Skeletal muscle cell (primary cell): ENCODE data around the gene EPHA2.
"Not testable (repeated sequence)": the region's sequence is repeated elsewhere in the genome, so short reads cannot be mapped to it uniquely, and the experiment has no call there.

Experiments used
- DNase-seq: peaks from one replicate; pipeline ENCODE4 v3.0.0-alpha.2; 2010; ENCODE audit warnings: low read depth
- H3K4me3 ChIP-seq: 2 replicates; pipeline ENCODE4 v1.5.1; 2011; ENCODE audit warnings: low read depth, mild to moderate bottlenecking, control low read depth, low read length, moderate library complexity

EPHA2 gene

GRCh38 chr1:16170283-16170673, 14.4 kb upstream of the EPHA2 start:
- H3K4me3 ChIP-seq: no peak overlapping the region
- DNase-seq: no peak

DNA sequence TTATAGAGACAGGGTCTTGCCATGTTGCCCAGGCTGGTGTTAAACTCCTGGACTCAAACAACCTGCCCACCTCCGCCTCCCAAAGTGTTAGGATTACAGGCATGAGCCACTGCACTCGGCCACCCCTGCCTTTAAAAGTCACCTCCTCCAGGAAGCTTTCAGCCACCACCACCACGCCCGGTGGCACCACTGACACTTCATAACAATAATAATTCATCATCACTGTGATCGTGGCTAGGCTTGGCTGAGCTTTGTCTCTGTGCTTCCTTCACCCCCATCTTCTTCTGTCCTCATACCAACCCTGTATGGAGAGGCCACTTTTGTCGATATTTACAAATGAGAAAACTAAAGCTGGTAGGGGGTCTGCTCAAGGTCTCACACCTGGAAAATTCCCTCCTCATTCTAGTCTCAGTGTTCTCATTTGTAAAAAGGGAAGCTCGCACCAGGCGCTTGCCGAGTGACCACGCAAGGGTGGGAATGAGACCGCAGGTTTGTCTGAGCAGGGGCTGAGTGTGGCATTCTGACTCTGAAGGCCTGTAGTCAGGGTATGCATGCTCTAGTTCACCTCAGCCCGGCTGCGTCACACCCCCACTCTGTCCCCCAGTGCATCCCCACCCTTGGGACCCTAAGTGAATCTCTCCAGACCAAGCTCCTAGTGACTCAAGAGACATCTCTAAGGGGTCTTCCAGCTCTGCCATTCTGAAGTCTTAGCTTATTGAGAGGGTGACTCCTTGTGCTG, 12.9 kb upstream of the EPHA2 start:
- DNase-seq: no peak
- no peak overlapping the region for H3K4me3 ChIP-seq

DNA sequence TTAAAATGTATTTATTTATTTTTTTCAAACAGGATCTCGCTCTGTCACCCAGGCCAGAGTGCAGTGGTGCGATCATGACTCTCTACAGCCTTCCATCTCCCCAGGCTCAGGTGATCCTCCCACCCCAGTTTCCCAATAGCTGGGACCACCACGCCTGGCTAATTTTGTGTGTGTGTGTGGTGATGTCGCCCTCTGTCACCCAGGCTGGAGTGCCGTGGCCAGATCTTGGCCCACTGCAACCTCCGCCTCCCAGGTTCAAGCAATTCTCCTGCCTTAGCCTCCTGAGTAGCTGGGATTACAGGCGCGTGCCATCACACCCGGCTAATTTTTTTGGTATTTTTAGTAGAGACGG, 12.3 kb upstream of the EPHA2 start:
- not testable (repeated sequence) for DNase-seq, H3K4me3 ChIP-seq

DNA sequence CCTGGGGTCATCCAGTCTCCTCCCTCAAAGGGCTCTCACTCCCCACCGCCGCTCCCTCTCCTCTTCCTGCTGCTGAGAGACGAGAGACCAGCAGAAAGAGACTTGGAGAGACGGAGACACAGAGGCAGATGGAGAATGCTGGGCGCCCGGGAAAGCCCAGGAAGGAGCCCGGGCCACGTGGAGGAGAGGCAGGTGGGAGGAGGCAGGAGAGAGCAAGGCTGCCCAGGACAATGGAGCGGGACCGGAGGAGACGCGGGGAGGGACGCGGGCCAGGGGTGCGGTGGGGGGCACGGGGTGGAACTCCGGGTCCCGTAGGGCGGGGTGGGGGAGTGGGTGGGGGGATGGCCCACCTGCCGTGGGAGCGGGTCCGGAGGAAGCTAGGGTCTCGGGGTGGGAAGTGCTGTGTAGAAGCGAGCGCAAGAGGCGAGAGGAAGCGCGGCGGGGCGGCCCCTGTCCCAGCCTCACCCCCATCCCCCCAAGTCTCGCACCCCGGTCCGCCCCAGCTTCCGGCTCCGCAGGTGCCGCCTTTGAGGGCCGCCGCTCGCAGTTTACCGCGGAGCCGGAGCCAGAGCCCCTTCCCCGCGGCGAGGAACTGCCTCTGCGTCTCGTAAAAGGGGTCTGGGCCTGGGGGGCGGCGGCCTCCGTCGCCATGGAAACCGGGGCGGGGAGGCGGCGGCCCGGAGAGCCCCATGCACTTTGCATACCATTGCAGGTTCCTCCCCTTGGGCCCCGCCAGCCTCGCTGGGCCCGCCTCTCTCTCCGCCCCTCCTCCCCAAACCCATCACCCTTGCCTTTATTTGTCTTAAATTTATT, 11.7 kb upstream of the EPHA2 start:
- peak overlapping the region; percentile 40 for H3K4me3 ChIP-seq

DNA sequence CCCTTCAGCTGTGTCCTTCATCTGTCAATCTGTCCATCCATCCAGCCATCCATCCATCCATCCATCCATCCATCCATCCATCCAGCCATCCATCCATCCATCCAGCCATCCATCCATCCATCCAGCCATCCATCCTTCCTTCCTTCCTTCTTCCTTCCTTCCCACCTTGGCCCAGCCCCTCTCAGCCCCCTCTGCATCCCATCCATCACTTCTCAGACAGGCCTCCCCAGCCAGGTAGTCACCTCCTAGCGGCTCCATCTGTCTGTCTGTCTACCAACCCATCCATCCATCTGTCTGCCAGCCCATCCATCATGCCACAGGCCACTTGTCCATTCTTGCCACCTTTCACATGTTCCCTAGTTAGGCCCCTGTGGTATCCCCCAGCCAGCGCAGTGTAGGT, 10.2 kb upstream of the EPHA2 start:
- H3K4me3 ChIP-seq: no peak overlapping the region
- no peak for DNase-seq

More for the DNA sequence above, 11.7 kb upstream of the EPHA2 start:
- no peak for DNase-seq

- DNase-seq: no peak
- no peak overlapping the region for H3K4me3 ChIP-seq
Measured at GRCh38 chr1:16165548-16165947, 9.7 kb upstream of the EPHA2 start.

GRCh38 chr1:16165073-16165364, 9.2 kb upstream of the EPHA2 start:
- H3K4me3 ChIP-seq: no peak overlapping the region
- no peak for DNase-seq

GRCh38 chr1:16164213-16165072, 8.6 kb upstream of the EPHA2 start:
- DNase-seq: peak; percentile 93
- no peak overlapping the region for H3K4me3 ChIP-seq

- not testable (repeated sequence) for DNase-seq, H3K4me3 ChIP-seq
Measured at GRCh38 chr1:16163608-16164212, 7.8 kb upstream of the EPHA2 start.

GRCh38 chr1:16162163-16162822, 6.4 kb upstream of the EPHA2 start:
- H3K4me3 ChIP-seq: no peak overlapping the region
- DNase-seq: no peak

GRCh38 chr1:16161717-16162116, 5.8 kb upstream of the EPHA2 start:
- DNase-seq: no peak
- no peak overlapping the region for H3K4me3 ChIP-seq

DNA sequence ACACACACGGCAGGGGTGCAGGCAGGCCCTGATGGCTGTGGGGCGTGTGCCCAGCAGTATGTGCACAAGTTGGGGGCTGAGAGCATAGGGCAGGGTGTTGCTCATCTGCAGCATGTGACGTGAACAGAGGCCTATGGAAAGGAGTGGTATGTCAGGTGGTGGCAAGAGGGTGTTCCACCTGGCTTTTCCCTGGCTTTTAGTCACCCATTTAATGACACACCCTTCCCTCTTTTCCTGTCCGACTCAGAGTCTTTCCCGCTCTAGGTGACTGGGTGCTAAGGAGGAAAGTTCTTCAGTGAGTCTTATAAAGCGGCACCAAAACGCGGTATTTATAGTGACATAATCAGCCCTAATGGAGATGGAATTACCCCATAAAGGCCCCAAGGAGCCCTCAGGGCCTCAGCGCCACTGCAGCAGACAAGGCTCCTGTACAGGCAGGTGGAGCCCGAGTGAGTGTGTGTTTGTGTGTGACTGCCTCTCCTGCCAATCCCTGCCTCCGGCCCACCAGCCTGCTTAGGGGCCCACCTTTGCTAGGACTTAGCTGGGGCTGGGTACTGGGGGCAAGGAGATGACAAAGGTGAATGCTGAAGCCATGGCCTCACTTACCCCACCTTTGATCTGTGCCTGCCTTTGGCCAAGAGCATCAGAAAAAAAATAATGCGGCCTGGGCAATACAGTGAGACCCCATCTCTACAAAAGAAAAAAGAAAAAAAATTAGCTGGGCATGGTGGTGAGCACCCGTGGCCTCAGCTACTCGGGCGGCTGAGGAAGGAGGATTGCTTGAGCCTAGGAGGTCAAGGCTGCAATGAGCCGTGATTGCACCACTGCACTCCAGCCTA, 3.3 kb upstream of the EPHA2 start:
- no peak overlapping the region for H3K4me3 ChIP-seq
- no peak for DNase-seq

DNA sequence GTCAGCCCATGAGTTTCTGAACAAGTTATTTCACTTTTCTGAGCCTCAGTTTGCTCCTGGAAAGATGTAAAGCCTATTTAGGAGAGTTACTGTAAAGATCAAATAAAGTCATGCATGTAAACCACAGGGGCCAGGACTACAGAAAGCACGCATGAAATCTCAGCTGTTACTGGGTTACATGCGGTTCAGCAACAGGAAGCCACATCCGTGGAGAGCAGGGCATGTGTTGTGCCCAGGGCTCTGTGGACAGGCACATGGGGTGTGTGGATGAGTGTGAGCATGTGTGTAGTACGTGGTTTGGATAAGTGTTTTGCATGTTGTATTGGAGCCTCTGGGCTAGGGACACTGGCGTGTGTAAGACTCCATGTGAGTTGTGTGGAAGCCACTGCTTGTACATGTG, 2.2 kb upstream of the EPHA2 start:
- no peak for DNase-seq
- H3K4me3 ChIP-seq: no peak overlapping the region

DNA sequence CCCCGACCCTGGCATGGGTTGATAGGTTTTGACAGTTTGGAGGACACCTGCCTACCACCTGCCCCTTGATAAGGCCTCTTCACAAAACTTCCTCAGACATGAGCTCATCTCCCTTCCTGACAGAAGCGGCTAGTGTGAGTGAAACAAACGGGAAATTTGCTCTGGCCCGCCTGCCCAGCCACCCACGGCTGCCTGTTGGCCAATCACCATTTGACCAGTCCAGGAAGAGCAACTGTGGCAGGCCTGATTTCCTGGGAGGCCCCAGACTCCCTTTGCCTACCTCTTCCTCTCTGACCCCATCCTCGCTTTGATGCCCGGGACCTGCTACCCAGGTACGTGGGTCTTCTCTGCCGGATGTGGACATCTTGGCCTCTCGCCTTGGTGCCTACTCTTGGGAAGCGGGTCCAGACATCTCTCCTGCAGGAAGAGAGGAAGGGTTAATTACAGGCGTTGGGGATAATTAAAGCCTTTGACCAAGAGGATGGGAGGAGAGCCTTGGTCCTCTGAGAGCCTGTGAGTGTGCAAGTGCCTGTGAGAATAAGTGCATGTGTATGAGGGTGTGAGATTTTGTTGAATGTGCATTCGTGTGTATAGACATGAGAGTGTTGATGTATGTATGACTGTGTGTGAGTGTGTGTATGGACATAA, 1.1 kb upstream of the EPHA2 start:
- no peak overlapping the region for H3K4me3 ChIP-seq
- DNase-seq: no peak

DNA sequence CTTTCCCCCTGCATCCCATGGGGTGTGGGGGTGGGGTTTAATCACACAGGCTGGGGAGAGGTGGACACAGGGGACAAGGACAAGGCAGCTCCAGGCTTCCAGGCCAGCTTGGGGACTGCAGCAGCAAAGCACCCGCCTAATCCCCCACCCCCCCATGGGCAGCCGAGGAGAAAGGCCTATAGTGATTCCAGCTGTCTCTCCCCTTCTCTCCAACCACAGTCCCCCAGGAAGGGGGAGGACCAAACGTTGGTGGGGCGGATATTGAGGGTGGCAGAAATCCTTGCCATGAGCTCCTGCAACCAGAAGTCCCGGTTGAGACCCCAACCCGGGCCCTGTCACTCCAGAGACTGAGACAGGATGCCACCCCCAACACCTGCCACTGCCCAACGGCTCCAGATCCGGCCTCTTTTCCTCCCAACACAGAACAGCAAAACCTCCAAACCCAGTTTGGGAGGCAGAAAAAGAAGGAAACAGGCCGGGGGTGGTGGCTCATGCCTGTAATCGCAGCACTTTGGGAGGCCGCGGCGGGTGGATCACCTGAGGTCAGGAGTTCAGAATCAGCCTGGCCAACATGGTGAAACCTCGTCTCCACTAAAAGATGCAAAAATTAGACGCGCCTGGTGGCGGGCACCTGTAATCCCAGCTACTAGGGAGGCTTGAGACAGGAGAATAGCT, 1.7 kb downstream of the EPHA2 start:
- no peak for DNase-seq

GRCh38 chr1:16153096-16153998, 2.5 kb downstream of the EPHA2 start:
- DNase-seq: no peak
- peak overlapping the region; percentile 79 for H3K4me3 ChIP-seq

More for the DNA sequence above, 1.7 kb downstream of the EPHA2 start:
- peak overlapping the region; percentile 79 for H3K4me3 ChIP-seq
